Ovary (tissue), 9 donors: ENCODE results near the gene KLK15. TPM values are rescaled to one million over a fixed set of nuclear protein-coding genes. Genes with fewer than 3 reads are reported as not detected.

ENCODE experiments used
- DNase-seq, 5 donors: peaks; one replicate each; pipeline ENCODE4 v3.0.0-alpha.2; 2019 to 2020
- H3K27ac ChIP-seq, 2 donors: fragments of 200-600 bp; one replicate each; pipeline versions ENCODE4 v1.5.1 to v1.8.0; 2019 to 2022
- H3K27me3 ChIP-seq: fragments of 200-600 bp; one replicate; pipeline ENCODE4 v1.8.0; 2022
- H3K36me3 ChIP-seq: fragments of 200-600 bp; sonication (generic); one replicate; pipeline ENCODE4 v1.5.1; 2019
- H3K4me1 ChIP-seq: one replicate; pipeline ENCODE4 v1.8.1; 2013; ENCODE audit warnings: mild to moderate bottlenecking, moderate library complexity; ENCODE audit not compliant: insufficient read depth
- H3K4me3 ChIP-seq: fragments of 200-600 bp; sonication (generic); one replicate; pipeline ENCODE4 v1.5.1; 2017
- H3K9me3 ChIP-seq, 2 donors: fragments of 200-600 bp in 1 of 2; sonication (generic) in 1 of 2; one replicate each; pipeline versions ENCODE4 v1.5.1 to v1.8.1; 2013 to 2019; ENCODE audit warnings: mild to moderate bottlenecking in 1 of 2, moderate library complexity in 1 of 2
- EP300 ChIP-seq: sonication (generic); formaldehyde crosslinking; IDR thresholded peaks from one replicate; pipeline ENCODE4 v1.6.1; 2017; ENCODE audit warnings: antibody characterized with exemption
- POLR2A ChIP-seq: fragments of 450-650 bp; IDR thresholded peaks from one replicate; pipeline ENCODE4 v1.6.1; 2017; ENCODE audit warnings: antibody characterized with exemption, mild to moderate bottlenecking, moderate library complexity
- WGBS, 3 donors: extraction: QIAGEN DNeasy Blood & Tissue Kit in 1 of 3; methylation state at CpG; one replicate each; pipeline versions ENCODE4 v1.1.5 to v1.1.7; 2013 to 2017; 5-methylcytosine and 5-hydroxymethylcytosine counted together
- intact Hi-C, 4 donors: fragments of 100-400 bp; cut with DNase I; formaldehyde crosslinking; loops; one replicate each; pipeline versions ENCODE4 v1.11.0 to v1.15.1; 2022 to 2023
- polyA plus RNA-seq, 2 donors: library from polyadenylated mRNA; stranded (reverse); fragments of 200-250 nt in 1 of 2; fragments of 350-450 nt in 1 of 2; fragmentation: Illumina TruSeq in 1 of 2; extraction: RNeasy Lipid Tissue Mini Kit (QIAGEN cat#74804) in 1 of 2; gene quantifications; one replicate each; pipeline ENCODE4 v1.2.3, GENCODE V29; 2013 to 2014
- total RNA-seq, 7 donors: library from RNA; depleted of rRNA in 2 of 7; stranded (reverse); fragments of >200 nt in 2 of 7; fragmentation: NEBNext Ultra II Directional in 3 of 7; extraction: Animal tissue kit (Norgen Biotek cat#: 25700) in 3 of 7; gene quantifications; one replicate each; pipeline versions ENCODE4 v1.1.0 to v1.2.4, GENCODE V29; 2016 to 2023
- TF ChIP-seq, protein P1 (sequence below), 3 donors: fragments of 450-650 bp in 2 of 3; fragments of 200-600 bp in 1 of 3; IDR thresholded peaks; one replicate each; pipeline versions ENCODE4 v1.5.1 to v1.8.0; 2016 to 2022; ENCODE audit warnings: antibody characterized with exemption in 3 of 3, mild to moderate bottlenecking in 1 of 3
- donor health status: DM: no; HTN: no; CAD: no; lungs with moderate emphysema.
- donor health status: DM: no; HTN: no; CAD: no.
- donor health status: Bipolar disorder and iron deficiency.
- donor health status: DM: yes; HTN: yes; CAD: no.
- donor health status: DM: no; HTN: no; CAD: no.
- donor health status: DM: yes; HTN: yes; CAD: no.

Gene KLK15
- total and polyA plus RNA-seq, 9 donors, result not detected

DNA sequence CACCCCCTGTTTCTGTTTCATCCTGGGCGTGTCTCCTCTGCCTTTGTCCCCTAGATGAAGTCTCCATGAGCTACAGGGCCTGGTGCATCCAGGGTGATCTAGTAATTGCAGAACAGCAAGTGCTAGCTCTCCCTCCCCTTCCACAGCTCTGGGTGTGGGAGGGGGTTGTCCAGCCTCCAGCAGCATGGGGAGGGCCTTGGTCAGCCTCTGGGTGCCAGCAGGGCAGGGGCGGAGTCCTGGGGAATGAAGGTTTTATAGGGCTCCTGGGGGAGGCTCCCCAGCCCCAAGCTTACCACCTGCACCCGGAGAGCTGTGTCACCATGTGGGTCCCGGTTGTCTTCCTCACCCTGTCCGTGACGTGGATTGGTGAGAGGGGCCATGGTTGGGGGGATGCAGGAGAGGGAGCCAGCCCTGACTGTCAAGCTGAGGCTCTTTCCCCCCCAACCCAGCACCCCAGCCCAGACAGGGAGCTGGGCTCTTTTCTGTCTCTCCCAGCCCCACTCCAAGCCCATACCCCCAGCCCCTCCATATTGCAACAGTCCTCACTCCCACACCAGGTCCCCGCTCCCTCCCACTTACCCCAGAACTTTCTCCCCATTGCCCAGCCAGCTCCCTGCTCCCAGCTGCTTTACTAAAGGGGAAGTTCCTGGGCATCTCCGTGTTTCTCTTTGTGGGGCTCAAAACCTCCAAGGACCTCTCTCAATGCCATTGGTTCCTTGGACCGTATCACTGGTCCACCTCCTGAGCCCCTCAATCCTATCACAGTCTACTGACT, 21.4 kb upstream of the KLK15 start, which contains the start of gene KLK3:
TSS of gene KLK3 (plus strand) at position 280 of the 775 bp plus-strand sequence. CDS start at position 321, 41 bp downstream.
- DNase-seq, result no peak
- no peaks in the 10 kb centered on the region for H3K27me3 ChIP-seq
- H3K4me3 ChIP-seq, result no peak within 1 kb of the TSS
- H3K9me3 ChIP-seq, result no peaks in the 10 kb centered on the region
- no peaks in the 10 kb centered on the region for H3K36me3 ChIP-seq
- no peak within 1 kb of the TSS for H3K27ac ChIP-seq
- intact Hi-C loops, result no loop called here
- no peaks in the 10 kb centered on the region for H3K4me1 ChIP-seq
- TF ChIP-seq EP300 (no peak), POLR2A (no peak)
- TF ChIP-seq, protein P1, sequence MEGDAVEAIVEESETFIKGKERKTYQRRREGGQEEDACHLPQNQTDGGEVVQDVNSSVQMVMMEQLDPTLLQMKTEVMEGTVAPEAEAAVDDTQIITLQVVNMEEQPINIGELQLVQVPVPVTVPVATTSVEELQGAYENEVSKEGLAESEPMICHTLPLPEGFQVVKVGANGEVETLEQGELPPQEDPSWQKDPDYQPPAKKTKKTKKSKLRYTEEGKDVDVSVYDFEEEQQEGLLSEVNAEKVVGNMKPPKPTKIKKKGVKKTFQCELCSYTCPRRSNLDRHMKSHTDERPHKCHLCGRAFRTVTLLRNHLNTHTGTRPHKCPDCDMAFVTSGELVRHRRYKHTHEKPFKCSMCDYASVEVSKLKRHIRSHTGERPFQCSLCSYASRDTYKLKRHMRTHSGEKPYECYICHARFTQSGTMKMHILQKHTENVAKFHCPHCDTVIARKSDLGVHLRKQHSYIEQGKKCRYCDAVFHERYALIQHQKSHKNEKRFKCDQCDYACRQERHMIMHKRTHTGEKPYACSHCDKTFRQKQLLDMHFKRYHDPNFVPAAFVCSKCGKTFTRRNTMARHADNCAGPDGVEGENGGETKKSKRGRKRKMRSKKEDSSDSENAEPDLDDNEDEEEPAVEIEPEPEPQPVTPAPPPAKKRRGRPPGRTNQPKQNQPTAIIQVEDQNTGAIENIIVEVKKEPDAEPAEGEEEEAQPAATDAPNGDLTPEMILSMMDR (IDR thresholded peaks at IDR 0.05), result no peak
- 53 to 64% (median 58%) methylated on average over 9 of the region's 9 CpGs for WGBS, 3 donors

DNA sequence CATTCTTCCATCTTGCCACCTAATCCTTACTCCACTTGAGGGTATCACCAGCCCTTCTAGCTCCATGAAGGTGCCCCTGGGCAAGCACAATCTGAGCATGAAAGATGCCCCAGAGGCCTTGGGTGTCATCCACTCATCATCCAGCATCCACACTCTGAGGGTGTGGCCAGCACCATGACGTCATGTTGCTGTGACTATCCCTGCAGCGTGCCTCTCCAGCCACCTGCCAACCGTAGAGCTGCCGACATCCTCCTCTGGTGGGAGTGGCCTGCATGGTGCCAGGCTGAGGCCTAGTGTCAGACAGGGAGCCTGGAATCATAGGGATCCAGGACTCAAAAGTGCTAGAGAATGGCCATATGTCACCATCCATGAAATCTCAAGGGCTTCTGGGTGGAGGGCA, 18.2 kb upstream of the KLK15 start:
- no peaks in the 10 kb centered on the region for H3K9me3 ChIP-seq
- no peak for TF ChIP-seq POLR2A
- TF ChIP-seq, protein P1 (IDR thresholded peaks at IDR 0.05), result no peak
- TF ChIP-seq EP300, result no peak
- DNase-seq, result no peak
- intact Hi-C loops, result no loop called here
- H3K27ac ChIP-seq, result no peak overlapping the region
- H3K4me1 ChIP-seq, result no peaks in the 10 kb centered on the region
- H3K4me3 ChIP-seq, result no peak overlapping the region
- no peaks in the 10 kb centered on the region for H3K36me3 ChIP-seq
- 62 to 75% (median 65%) methylated on average over 4 of the region's 4 CpGs for WGBS, 3 donors
- H3K27me3 ChIP-seq, result no peaks in the 10 kb centered on the region

DNA sequence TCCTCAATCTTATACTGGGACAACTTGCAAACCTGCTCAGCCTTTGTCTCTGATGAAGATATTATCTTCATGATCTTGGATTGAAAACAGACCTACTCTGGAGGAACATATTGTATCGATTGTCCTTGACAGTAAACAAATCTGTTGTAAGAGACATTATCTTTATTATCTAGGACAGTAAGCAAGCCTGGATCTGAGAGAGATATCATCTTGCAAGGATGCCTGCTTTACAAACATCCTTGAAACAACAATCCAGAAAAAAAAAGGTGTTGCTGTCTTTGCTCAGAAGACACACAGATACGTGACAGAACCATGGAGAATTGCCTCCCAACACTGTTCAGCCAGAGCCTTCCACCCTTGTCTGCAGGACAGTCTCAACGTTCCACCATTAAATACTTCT, 17.4 kb upstream of the KLK15 start:
- no peak for DNase-seq
- no peak overlapping the region for H3K4me3 ChIP-seq
- no peak for TF ChIP-seq POLR2A

DNA sequence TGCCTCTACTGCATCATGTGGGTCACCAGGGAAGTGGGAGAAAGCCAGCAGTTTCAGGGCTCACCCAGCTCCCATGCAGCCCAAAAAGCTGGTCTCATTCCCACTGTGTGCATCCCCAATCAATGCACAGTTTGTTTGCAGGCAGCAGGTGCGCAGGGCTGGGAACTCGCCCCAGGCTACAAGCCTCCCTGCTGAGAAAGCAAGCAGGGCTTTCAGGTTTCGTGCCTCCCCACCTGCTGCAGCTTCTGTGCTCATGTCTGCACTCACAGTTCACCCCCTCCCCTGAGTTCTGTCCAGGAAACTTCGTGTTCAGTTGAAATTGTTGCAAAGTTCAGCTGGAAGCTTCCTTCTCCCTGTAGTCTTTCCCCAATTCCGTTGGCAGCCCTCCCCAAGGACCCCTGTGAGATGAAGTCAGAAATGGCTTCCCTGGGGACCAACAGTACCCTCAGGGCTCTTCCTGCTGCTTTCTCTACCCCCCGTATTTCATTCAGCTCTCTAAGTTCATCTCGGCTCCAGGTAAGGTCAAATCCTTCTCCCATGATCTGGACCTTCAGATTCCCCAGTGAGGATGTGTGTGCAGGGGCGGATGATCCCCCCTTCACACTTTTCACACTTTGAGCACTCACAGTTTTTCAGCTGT, 11.0 kb upstream of the KLK15 start:
- peaks cover 0 to 5% of the 10 kb centered on the region in 2 donors for H3K9me3 ChIP-seq
- H3K4me1 ChIP-seq, result no peaks in the 10 kb centered on the region
- no peak overlapping the region for H3K27ac ChIP-seq
- no peak overlapping the region for H3K4me3 ChIP-seq
- no peaks in the 10 kb centered on the region for H3K36me3 ChIP-seq
- H3K27me3 ChIP-seq, result no peaks in the 10 kb centered on the region
- intact Hi-C loops, result no loop called here
- WGBS, 3 donors, result 64 to 66% (median 64%) methylated on average over 8 of the region's 8 CpGs
- DNase-seq, result no peak
- no peak for TF ChIP-seq EP300
- TF ChIP-seq, protein P1 (IDR thresholded peaks at IDR 0.05), result no peak
- TF ChIP-seq POLR2A, result no peak

More for the DNA sequence above, 17.4 kb upstream of the KLK15 start:
- intact Hi-C loops, result no loop called here
- H3K9me3 ChIP-seq, result no peaks in the 10 kb centered on the region
- no peaks in the 10 kb centered on the region for H3K27me3 ChIP-seq
- H3K4me1 ChIP-seq, result no peaks in the 10 kb centered on the region
- WGBS, 3 donors, result 47 to 56% (median 54%) methylated on average over 3 of the region's 3 CpGs
- no peaks in the 10 kb centered on the region for H3K36me3 ChIP-seq
- no peak overlapping the region for H3K27ac ChIP-seq

DNA sequence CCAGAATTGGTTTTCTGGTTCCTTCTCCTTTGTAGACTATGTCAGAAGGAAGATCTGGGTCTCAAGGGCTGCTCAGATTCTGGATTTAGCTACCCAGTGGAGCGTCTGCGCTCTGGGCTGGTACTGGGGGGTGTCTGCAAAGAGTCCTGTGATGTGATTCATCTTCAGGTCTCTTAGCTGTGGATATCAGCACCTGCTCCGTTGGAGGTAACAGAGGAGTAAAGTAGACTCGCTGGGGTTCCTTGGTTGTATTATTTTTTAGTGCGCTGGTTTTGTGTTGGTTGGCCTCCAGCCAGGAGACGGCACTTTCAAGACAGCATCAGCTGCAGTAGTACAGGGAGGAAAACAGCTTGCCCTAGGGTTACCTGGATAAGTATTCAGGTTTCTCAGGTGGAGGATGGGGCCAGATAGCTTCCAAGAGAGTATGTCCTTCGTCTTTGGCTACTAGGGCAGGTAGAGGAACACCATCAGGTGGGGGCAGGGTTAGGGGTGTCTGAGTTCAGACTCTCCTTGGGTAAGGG, 10.4 kb upstream of the KLK15 start:
- intact Hi-C loops, result no loop called here
- TF ChIP-seq EP300 (no peak), POLR2A (no peak)
- TF ChIP-seq, protein P1 (IDR thresholded peaks at IDR 0.05), result no peak
- H3K27ac ChIP-seq, result no peak overlapping the region
- 70 to 80% (median 70%) methylated on average over 7 of the region's 7 CpGs for WGBS, 3 donors
- no peak for DNase-seq
- H3K4me3 ChIP-seq, result no peak overlapping the region
- peaks cover 0 to 5% of the 10 kb centered on the region in 2 donors for H3K9me3 ChIP-seq
- H3K36me3 ChIP-seq, result no peaks in the 10 kb centered on the region
- no peaks in the 10 kb centered on the region for H3K4me1 ChIP-seq
- H3K27me3 ChIP-seq, result no peaks in the 10 kb centered on the region
